Measurements from ENCODE around the gene TMEM39A. TPM values are rescaled to one million over a fixed set of nuclear protein-coding genes. Genes with fewer than 3 reads are reported as not detected.

The TMEM39A gene, protein sequence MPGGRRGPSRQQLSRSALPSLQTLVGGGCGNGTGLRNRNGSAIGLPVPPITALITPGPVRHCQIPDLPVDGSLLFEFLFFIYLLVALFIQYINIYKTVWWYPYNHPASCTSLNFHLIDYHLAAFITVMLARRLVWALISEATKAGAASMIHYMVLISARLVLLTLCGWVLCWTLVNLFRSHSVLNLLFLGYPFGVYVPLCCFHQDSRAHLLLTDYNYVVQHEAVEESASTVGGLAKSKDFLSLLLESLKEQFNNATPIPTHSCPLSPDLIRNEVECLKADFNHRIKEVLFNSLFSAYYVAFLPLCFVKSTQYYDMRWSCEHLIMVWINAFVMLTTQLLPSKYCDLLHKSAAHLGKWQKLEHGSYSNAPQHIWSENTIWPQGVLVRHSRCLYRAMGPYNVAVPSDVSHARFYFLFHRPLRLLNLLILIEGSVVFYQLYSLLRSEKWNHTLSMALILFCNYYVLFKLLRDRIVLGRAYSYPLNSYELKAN
- 10 to 100 TPM; 49.1 to 54.6 (median 52.0) TPM for polyA plus RNA-seq (ENCODE audit: insufficient read length in 4 of 4)

DNA sequence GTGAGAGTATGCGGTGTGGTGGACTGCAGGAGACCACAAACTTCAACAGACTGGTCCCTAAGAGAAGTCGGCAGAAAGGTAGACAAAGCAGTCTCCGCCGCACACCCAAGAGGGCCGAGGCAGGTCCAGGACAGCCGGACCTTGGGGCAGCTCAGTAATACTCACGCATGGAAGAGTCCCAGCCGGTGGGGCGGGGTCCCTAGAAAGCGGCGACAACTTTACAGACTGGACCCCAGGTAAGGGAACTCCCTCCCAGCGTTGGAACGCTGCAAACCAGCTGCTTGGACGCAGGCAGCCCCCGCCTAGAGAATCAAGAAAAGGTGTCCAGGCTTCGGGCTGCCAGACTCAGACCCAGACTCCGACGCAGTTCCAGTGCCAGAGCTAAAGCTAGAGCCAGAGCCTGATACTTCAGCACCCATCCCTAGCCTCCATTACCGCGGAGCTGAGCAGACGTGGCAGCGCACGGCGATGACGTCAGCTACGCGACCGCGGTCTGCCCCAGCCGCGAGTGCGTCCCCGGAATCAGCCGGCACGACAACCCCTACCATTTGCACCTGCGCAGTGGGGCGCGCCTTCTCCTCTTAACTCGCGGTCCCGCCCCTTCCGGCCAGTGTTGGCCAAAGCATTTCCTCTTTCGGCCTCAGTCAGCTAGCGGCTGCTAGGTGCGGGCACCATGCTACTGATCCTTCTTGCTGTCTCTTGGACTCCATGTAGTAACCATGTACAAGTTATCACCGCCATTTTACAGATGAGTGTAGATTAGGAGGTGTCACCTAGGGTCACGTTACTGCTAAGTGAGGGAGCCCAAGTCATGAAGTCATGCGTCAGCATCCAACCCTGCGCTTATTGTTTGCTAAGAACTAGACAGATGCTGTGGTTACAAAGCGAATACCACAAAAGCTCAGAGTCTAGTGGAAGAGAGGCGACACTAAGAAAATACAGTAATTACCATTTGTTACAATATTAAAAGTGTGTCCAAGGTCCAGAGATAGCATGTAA is at the start of gene TMEM39A:
TSS of gene TMEM39A (minus strand) at position 445 of the 999 bp plus-strand sequence. CDS start 1,541 bp downstream, outside the sequence.
- peak; percentile 96 to 99 (median 98) for DNase-seq (ENCODE audit: low read depth in 4 of 4, low spot score in 3 of 4)

DNA sequence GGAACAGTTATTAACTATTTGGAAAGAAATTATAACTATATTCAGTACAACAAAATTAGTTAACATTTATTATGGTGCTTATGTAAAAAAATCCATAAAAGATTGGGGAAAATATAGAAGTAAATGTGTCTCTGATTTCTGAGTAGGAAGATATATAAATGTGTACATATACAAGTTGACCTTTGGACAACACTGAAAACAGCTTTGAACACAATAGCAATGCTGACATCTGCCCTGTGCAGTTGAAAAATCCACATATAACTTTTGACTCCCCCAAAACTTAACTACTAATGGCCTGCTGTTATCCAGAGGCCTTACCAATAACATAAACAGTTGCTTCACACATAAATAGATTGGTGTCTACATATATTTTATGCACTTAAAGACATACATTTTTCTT is 47.3 kb upstream of the TMEM39A start:
- no peak for DNase-seq (ENCODE audit: low read depth in 4 of 4, low spot score in 3 of 4)

DNA sequence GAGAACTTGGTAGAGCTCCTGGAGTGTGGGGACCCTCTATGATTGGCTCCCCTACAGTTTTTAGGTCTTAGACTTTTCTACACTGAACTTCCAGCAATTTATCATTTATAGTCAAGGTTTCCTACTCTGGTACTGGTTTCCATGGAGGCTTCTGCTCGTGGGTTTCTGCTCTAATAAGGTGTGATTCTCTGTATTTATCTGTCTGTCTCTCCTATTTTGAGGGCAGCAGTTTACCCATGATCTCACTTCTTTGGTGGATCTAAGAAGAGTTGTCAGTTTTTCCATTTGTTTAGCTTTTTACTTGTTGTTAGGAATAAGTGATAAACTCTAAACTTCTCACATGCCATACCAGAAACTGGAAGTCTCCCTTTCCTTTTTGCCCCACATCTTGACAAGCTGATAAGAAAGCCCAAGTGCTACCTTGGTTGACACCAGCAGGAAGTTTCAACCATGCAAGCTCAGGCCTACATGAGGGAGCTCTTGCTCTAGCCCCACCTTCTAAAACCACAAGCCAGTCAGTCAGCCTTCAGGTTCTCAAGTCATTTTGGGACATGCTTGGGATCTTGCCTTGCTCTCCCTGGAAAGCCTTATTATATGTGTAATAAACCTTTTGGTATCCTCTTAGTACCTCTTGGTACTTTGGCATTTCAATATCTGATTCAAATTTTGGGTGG is 44.9 kb upstream of the TMEM39A start:
- DNase-seq (ENCODE audit: low read depth in 4 of 4, low spot score in 3 of 4), result no peak

DNA sequence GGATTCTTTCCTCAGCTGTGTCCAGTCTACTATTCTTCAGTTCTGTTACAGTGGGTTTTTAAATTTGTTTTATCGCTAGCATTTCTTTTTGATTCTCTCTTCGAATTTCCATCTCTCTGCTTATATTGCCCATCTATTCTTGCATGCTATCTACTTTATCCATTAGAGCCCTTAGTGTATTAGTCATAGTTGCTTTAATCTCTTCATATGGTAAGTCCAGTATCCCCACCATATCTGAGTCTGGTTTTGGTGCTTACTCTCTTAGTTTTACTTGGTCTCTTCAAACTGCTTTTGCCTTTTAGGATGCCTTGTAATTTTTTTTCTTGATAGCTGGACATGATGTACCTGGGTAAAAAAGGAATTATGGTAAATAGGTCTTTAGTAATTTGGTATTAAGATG is 44.0 kb upstream of the TMEM39A start:
- no peak for DNase-seq (ENCODE audit: low read depth in 4 of 4, low spot score in 3 of 4)

DNA sequence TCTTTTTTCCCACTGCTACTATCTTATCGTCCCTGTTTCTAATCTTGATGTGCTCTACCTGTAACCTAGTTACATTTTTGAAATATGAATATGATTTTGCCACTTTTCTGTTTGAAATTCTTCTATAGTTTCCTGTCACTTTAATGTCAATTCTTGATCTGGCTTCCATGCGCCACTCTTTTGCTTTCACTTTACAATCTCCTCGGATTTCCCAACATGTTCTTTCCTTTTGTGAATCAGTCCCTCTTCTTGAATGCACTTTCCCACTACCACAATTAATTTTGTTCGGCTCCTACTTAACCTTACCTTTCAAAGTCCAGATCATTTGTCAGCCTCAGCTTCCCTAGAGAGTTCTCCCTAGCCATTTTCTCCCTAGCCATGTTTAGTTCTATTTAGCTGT is 43.2 kb upstream of the TMEM39A start:
- no peak for DNase-seq (ENCODE audit: low read depth in 4 of 4, low spot score in 3 of 4)

DNA sequence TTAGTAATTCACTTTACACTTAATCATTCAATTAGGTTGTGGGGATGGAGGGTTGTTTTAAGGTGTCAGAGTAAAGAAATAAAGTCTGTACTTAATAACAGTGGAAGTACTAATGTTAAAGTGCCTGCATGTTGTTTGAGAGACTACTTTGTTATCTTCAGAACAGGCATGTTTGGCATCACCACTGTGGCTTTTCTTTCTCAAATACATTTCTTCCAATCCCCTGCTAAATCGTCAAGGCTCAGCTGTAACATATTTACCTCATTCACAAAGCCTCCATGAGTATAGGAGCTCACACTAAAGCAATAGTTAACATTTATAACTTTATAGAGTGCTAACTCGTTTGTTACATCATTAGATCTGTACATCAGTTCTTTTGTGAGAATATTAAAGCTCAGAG is 37.5 kb upstream of the TMEM39A start:
- DNase-seq (ENCODE audit: low read depth in 4 of 4, low spot score in 3 of 4), result no peak

DNA sequence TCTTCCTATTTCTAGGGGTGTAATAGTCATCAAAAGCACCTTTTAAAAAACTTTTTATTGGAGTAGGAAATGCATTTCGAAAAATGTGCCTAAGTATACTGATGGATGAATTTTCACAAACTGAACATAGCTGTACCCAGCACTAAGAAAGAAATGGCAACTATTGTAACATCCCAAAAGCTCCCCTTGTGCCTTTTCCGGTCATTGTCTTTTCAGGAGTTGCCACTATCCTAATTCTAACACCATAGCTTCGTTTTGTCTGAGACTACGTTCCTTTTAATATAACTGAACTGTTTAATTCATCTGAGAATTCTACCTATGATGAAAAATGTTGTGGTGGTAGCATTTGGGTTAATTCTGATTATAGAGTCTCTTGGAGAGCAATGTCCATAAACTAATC is 36.9 kb upstream of the TMEM39A start:
- no peak for DNase-seq (ENCODE audit: low read depth in 4 of 4, low spot score in 3 of 4)

DNA sequence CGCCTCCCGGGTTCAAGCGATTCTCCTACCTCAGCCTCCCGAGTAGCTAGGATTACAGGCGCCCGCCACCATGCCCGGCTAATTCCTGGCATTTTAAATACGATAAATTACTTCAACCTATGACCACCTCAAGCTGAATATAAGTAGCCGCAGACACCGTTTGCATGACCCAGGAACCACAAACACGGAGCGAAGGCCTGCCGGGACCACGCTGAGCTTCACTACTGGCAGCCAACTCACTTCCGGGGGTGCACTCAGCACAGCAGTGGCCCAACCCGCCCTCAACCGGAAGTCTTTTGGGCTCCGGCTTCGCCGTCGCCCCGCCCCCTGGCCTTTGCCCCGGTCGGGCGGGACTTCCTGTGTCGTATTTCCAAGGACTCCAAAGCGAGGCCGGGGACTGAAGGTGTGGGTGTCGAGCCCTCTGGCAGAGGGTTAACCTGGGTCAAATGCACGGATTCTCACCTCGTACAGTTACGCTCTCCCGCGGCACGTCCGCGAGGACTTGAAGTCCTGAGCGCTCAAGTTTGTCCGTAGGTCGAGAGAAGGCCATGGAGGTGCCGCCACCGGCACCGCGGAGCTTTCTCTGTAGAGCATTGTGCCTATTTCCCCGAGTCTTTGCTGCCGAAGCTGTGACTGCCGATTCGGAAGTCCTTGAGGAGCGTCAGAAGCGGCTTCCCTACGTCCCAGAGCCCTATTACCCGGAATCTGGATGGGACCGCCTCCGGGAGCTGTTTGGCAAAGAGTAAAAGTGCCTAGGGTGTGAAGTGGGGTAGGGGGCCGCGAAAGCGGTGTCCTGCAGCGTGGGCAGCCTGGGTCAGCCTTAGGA is 35.0 kb upstream of the TMEM39A start, which contains the start of gene TIMMDC1:
TSS of gene TIMMDC1 (plus strand) at position 362 of the 826 bp plus-strand sequence. CDS start at position 549, 187 bp downstream.
- DNase-seq (ENCODE audit: low read depth in 4 of 4, low spot score in 3 of 4), result peak; percentile 93 to 97 (median 96)

DNA sequence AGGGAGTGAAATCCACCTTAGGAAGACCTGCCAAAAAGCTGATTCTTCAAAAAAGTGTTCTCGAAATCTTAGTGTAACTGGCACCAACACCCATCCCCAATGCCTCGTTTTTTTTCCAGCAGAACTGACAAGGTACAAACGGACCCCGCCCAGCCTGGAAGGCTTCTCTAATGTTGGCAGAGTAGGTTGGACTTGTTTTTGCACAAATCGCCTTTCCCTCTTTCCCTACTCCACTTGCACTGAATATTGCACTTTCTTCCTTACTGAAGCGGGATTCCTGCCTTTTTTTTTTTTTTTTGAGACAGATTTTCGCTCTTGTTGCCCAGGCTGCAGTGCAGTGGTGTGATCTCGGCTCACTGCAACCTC is 34.4 kb upstream of the TMEM39A start:
- peak in 2 of 4 donors; percentile 8 to 22 for DNase-seq (ENCODE audit: low read depth in 4 of 4, low spot score in 3 of 4)

DNA sequence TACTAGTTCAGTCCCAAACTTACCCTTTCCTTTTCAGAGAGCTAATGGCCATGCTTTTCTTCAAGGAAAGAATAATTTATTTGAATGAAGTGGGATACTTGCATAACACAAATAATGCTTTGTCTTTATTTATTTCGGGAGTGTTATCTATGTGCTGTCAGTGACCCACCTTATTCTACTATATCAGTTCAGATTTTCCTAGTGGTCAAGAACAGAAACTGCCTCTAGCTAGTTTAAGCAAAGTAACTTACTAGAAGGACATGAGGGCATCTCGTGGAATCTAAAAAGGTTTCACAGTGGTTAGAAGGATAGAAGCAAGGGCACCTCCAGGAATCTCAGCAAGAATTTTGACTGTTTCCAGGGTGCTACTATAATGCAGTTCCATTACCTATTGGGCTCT is 31.2 kb upstream of the TMEM39A start:
- DNase-seq (ENCODE audit: low read depth in 4 of 4, low spot score in 3 of 4), result no peak

DNA sequence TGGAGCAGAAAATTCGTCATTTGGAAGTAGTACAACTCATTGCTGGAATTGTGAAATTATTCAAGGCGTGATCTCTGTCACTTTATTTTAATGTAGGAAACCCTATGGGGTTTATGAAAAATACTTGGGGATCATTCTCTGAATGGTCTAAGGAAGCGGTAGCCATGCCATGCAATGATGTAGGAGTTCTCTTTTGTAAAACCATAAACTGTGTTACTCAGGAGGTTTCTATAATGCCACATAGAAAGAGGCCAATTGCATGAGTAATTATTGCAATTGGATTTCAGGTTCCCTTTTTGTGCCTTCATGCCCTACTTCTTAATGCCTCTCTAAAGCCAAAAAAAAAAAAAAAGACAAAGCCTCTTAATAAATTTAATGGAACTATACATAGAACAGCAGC is 29.4 kb upstream of the TMEM39A start:
- no peak for DNase-seq (ENCODE audit: low read depth in 4 of 4, low spot score in 3 of 4)

DNA sequence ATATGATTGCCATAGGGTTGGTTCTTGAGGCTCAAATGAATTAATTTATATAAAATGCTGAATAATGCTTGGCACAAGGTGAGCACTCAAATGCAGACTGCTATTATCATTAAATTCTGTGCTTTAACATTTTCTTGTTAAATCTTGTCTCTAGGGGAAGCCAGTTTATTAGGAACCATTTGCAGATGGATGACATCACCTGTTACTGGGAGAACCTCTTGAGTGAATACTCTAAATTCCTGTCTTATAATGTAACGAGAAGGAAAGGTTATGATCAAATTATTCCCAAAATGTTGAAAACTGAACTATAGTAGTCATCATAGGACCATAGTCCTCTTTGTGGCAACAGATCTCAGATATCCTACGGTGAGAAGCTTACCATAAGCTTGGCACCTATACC is 28.7 kb upstream of the TMEM39A start:
- no peak for DNase-seq (ENCODE audit: low read depth in 4 of 4, low spot score in 3 of 4)

DNA sequence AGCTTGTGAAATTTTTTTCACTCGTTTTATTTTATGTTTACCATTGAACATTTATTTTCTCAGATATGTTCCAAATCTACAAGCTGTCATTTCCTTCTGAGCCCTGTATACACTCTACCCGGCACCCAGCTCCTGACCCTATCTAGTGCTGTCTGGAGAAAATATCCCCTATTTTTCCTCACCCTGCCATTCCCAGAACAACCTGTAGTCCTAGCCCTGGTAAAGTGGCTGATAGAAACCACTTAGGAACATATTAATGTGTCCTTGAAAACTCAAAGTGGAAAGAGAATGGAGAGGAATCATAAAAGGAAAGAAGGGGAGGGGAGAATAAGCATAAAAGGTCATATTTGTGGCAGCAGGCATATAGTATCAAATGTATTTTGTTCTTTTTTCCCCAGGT is 26.7 kb upstream of the TMEM39A start:
- DNase-seq (ENCODE audit: low read depth in 4 of 4, low spot score in 3 of 4), result no peak

DNA sequence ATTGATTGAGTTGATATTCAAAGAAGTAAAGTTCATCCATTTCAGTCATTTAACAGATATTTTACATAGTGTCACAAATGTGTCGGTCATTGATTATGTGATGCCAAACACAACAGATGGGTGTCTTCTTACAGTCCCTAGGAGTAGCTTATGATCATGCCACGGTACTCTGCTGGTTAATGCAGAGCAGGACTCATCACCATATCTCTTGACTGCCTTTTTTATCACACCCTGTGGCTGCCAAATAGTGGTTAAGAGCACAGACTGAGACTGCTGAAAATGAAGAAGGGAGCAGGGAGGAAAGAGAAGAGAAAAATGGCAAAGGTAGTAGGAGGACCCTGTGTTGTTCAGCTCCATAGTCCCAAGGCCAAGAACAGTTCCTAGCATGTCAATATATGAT is 22.1 kb upstream of the TMEM39A start:
- DNase-seq (ENCODE audit: low read depth in 4 of 4, low spot score in 3 of 4), result no peak

DNA sequence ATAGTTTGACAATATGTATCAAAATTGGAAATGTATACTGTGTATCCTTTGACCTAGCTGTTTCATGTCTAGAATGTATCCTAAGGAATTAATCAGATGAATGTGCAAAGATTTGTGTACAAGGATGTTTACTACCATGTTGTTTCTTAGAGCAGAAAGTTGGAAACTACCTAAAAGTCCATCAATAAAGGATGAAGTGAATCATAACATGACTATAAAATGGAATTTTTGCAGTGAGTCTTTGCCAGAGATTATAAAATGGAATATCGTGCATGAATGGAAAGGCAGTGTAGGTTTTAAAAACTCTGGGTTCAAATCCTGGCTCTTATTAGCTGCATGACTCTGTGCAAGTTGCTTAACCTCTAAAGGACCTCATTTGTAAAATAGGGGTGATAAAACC is 19.7 kb upstream of the TMEM39A start:
- no peak for DNase-seq (ENCODE audit: low read depth in 4 of 4, low spot score in 3 of 4)

DNA sequence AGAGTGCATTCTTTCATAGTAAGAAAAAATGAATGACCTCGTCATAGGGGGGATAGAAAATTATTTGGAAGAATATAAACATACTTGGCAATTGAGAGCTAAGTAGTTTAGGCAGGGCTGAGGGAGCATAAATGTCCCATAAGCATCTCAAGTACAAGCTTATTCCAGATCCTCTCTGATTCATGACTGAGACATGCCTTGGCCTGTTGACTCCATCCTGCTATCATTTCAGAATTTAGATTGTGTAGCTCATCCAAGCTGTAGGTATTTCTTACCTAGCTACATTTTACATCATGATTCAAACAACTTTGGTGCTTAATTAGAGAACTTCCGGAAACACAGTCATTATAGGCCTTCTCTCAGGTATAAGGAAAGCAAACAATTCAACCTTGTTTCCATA is 17.7 kb upstream of the TMEM39A start:
- DNase-seq (ENCODE audit: low read depth in 4 of 4, low spot score in 3 of 4), result no peak

DNA sequence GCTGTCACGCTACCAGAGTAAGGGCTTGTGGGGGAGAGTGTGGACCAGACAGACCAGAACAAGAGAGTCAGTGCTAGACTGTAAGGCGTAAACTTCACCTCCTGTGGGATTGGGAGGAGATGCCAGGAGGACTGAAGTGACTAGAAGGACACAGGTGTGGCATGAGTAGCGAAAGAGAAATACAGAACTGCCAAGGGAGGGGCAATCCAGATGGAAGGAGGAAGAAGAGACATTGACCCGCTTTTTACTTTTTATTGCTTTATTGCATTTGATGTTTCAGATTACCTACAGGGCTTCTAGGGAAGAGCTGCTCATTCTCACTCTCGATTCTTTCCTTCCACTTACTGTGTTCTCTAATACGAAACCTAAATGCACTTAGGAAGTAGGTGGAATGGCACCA is 7.5 kb upstream of the TMEM39A start:
- no peak for DNase-seq (ENCODE audit: low read depth in 4 of 4, low spot score in 3 of 4)

DNA sequence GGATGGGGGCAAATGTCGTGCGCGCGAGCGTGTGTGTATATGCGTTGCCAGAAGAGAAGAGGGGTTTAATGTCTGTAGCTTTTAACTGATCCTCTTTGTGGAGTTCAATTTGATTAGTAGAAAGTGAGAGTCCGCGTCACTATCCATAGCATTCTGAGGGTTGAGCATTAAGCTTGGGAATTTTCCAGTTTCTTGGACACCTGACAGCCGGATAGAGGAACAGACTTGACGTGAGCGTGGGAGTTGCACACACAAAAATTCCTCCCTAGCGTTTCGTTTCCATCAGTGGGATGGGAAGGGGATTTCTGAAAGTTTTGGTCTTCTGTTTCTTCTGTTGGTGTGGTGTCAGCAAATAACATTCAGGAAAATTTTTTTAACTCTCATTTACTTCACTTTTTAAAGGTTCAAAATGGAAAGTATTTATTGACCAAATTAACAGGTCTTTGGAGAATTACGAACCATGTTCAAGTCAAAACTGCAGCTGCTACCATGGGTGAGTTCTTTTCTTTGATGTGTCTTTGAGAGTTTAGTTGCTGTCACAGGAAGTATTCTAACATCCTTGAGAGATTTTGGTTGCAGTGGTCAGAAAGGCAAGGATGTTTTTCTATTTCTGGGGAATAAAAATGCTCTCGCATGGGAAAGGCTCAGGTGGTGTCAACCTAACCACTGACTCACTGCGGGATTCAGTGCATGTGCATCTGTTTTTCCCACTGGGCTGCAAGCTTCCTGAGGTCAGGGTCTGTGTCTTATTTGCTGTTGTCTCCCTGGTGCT is 6.2 kb upstream of the TMEM39A start:
- DNase-seq (ENCODE audit: low read depth in 4 of 4, low spot score in 3 of 4), result peak in 2 of 4 donors; percentile 20 to 41

DNA sequence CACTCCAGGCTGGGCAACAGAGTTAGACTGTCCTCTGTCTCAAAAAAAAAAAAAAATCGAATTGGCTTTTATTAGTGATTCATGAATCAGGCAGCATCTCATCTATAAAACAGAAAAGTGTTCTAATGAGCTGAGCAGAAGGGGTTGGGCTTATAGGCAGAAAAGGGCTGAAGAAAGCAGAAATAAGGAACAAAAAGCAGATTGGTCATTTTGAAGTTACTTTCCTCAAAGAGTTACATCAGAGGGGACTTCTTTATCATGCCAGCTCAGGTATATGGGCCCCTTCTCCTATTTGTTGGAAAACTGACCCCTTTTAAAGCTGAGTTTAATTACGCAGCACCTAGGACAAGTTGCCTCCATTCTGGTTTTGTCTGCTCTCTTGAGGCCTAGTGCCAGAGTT is 4.6 kb upstream of the TMEM39A start:
- DNase-seq (ENCODE audit: low read depth in 4 of 4, low spot score in 3 of 4), result no peak

Data from right renal pelvis (tissue), 4 donors.